SW 1271 (cell line): ENCODE data around the gene KLHDC3.
"Not testable (repeated sequence)": the region's sequence is repeated elsewhere in the genome, so short reads cannot be mapped to it uniquely, and the experiment has no call there.

Source experiments
- DNase-seq, 2 experiments: peaks; one replicate each; lab custom pipeline; 2025; lab: John Stamatoyannopoulos, UW

Gene KLHDC3

GRCh38 chr6:43029120-43029519 is 15.1 kb downstream of the KLHDC3 start:
- no peak for DNase-seq

- DNase-seq: no peak
These were observed 18.3 kb downstream of the KLHDC3 start for GRCh38 chr6:43032326-43032725.

- no peak for DNase-seq
These were observed 19.6 kb downstream of the KLHDC3 start for GRCh38 chr6:43033496-43034189.

- no peak for DNase-seq
These were observed 20.1 kb downstream of the KLHDC3 start for GRCh38 chr6:43034190-43034525.

- no peak for DNase-seq
These were observed 21.6 kb downstream of the KLHDC3 start for GRCh38 chr6:43035495-43036194.

- DNase-seq: no peak
These were observed 22.7 kb downstream of the KLHDC3 start for GRCh38 chr6:43036712-43037111.

- DNase-seq: no peak
These were observed 23.1 kb downstream of the KLHDC3 start for GRCh38 chr6:43037197-43037596.

- DNase-seq: no peak
These were observed 23.7 kb downstream of the KLHDC3 start for GRCh38 chr6:43037706-43038105.

- DNase-seq: no peak
These were observed 24.7 kb downstream of the KLHDC3 start for GRCh38 chr6:43038727-43039126.

- no peak for DNase-seq
These were observed 26.7 kb downstream of the KLHDC3 start for GRCh38 chr6:43040542-43041257.

- DNase-seq: not testable (repeated sequence)
These were observed 27.4 kb downstream of the KLHDC3 start for GRCh38 chr6:43041475-43041874.

- no peak for DNase-seq
These were observed 29.3 kb downstream of the KLHDC3 start for GRCh38 chr6:43043310-43043709.

GRCh38 chr6:43045371-43045930 is 31.4 kb downstream of the KLHDC3 start:
- no peak for DNase-seq

GRCh38 chr6:43047998-43048397 is 33.9 kb downstream of the KLHDC3 start:
- no peak for DNase-seq

- DNase-seq: no peak
These were observed 36.9 kb downstream of the KLHDC3 start for GRCh38 chr6:43050981-43051380.

- no peak for DNase-seq
These were observed 38.3 kb downstream of the KLHDC3 start for GRCh38 chr6:43052225-43052841.

- no peak for DNase-seq
These were observed 38.9 kb downstream of the KLHDC3 start for GRCh38 chr6:43052842-43053544.

- DNase-seq: peak; percentile 91 to 95
These were observed 39.6 kb downstream of the KLHDC3 start, which contains the start of gene CUL7 for GRCh38 chr6:43053545-43054205. Gene CUL7 (minus strand): TSS chr6:43053851. CDS start chr6:43052788, 1,063 bp downstream.

- DNase-seq: no peak
These were observed 40.3 kb downstream of the KLHDC3 start for GRCh38 chr6:43054206-43054943.

GRCh38 chr6:43055966-43056365 is 41.9 kb downstream of the KLHDC3 start:
- no peak for DNase-seq
